Midbrain (tissue), 1 donor: ENCODE data around the gene DBF4B.
"Not testable (repeated sequence)": the region's sequence is repeated elsewhere in the genome, so short reads cannot be mapped to it uniquely, and the experiment has no call there.

ENCODE experiments used
- DNase-seq: peaks from one replicate; lab custom pipeline; 2025; lab: John Stamatoyannopoulos, UW

DBF4B gene

GRCh38 chr17:44708401-44709263 lies at the start of gene DBF4B:
Gene DBF4B, plus strand, starts transcription at chr17:44708665. Its CDS starts 156 bp downstream, at chr17:44708821.
- peak; percentile 85 for DNase-seq

DNA sequence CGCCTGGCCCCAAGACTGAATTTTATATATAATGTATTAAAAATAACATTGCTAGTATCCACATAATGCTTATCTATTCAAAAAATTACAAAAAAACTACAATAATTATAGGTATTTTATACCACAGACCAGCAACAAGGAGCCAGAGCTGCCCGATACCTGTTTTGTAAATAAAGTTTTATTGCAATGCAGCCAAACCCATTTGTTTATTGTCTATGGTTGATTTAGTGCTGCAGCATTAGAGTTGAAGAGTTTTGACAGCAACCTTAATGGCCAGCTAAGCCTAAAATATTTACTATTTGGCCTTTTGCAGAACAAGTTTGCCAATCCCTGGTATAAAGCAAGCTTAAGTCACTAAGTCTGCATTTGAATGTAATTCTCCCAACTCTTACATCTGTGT lies 46.6 kb upstream of the DBF4B start:
- no peak for DNase-seq

DNA sequence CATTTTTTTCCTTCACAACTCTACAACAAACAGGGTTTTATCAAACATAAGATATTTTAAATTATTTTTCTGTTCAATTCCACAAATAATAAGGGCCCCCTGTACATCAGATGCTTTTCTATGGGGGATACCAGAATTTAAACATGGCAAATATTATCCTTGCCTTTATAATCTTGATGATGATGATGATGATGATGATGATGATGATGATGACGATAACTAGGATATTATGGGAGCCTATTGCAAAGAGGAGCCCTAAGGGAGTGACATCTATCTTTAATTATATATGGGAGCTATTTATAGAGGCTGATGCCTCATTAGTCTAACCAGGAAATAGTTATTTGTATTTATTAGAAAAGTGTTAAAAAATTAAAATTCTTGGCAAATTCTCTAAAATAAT lies 45.4 kb upstream of the DBF4B start:
- DNase-seq, result no peak

DNA sequence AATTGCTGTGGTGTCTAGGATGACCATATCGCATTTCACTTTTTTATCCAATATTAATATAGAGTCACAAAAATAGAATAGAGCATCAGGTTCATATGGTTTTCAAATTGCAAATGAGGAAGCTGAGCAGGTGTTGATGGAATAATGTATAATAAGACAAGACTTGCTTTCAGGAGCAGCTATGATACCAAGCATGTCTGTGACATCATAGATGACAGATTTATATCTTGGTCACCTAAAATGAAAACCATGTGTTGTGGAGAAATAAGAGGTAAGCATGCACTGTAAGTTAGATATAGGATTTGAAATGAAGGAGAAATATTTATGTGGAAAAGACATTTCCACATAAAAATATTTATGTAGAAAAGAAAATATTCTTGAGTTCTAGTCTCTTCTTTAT lies 43.6 kb upstream of the DBF4B start:
- no peak for DNase-seq

- DNase-seq, result no peak
Measured at GRCh38 chr17:44666006-44666405, 42.5 kb upstream of the DBF4B start.

GRCh38 chr17:44672479-44673093 lies 35.9 kb upstream of the DBF4B start:
- DNase-seq, result no peak

GRCh38 chr17:44673893-44674292 lies 34.6 kb upstream of the DBF4B start:
- DNase-seq, result no peak

DNA sequence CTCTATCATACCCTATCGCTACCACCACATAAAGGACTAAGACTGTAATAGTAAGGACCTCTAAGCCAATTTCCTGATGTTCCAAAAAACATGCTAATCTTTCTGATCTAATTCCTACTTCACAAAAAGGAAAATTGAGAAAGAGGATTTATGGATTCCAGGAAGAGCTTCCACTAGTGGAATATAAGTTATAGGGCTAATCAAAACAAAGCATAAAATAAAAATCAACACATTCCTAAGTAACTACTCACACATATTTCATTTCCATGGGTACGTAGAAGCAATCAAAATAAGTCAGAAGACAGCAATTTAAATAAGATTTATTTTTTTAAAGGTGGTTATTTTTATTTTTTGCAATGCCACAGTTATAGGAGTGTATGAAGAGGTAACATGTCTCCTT lies 31.3 kb upstream of the DBF4B start:
- DNase-seq, result no peak

GRCh38 chr17:44683303-44683702 lies 25.2 kb upstream of the DBF4B start:
- not testable (repeated sequence) for DNase-seq

DNA sequence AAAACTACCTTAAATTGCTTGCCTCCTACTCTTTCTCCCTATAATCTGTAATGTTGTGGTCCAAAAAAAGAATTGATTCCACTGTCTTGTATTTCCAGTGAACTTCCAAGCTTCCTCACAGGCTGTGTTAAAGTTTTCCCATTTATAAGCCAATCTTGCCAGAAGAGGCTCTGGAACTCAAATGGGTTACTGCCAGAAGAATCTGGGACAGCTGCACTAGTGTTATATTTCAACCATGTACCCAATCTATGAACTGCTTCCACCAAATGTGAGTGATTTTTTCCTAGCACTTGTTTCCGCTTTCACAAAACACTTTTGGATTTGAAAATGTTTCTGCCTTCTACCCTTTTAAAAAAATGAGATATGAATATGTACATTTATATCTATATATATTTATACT lies 20.7 kb upstream of the DBF4B start:
- DNase-seq, result no peak

DNA sequence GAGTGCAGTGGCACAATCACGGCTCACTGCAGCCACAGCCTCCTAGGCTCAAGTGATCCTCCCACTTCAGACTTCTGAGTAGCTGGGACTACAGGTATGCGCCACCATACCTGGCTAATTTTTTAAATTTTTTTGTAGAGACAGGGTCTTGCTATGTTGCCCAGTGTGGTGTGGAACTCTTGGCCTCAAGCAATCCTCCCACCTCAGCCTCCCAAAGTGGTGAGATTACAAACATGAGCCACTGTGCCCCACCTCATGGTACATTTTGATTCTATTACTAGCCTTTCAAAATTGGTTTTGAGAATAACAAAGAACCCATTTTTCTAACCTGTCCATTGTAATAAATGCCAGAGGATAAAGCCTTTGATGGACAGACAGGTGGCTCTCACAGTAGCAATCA lies 20.3 kb upstream of the DBF4B start:
- DNase-seq, result no peak

GRCh38 chr17:44688675-44689476 lies 19.6 kb upstream of the DBF4B start:
- no peak for DNase-seq

- DNase-seq, result peak; percentile 87
Measured at GRCh38 chr17:44689477-44690217, 18.8 kb upstream of the DBF4B start, which contains the start of gene CCDC43. Gene CCDC43, minus strand, starts transcription at chr17:44689776. Its CDS starts 23 bp downstream, at chr17:44689753.

DNA sequence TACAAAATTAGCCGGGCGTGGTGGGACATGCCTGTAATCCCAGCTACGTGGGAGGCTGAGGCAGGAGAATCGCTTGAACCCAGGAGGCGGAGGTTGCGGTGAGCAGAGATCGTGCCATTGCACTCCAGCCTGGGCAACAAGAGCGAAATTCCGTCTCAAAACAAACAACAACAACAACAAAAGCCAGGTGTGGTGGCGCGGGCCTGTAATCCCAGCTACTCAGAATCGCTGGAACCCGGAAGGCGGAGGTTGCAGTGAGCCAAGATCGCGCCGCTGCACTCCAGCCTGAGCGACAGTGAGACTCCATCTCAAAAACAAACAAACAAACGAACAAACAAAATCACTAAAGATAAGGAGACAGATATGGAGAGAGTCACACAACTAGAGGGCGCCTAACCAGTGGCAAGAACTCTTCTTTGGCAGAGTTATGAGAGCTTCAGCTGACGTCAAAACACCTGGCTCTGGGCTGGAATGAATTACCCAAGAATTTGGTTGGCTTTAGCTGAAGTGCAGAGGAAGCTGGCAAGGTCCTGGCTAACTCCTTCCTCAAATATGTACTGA lies 17.6 kb upstream of the DBF4B start:
- not testable (repeated sequence) for DNase-seq

DNA sequence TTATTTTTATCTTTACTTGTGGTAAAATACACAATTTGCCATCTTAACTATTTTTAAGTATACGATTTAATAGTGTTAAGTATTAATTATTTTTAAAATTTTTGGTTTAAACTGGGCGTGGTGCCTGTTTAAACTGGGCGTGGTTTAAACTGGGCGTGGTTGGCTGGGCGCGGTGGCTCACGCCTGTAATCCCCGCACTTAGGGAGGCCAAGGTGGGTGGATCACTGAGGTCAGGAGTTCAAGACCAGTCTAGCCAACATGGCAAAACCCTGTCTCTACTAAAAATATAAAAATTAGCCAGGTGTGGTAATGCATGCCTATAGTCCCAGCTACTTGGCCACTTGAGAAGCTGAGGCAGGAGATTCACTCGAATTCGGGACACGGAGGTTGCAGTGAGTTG lies 14.9 kb upstream of the DBF4B start:
- DNase-seq, result no peak

DNA sequence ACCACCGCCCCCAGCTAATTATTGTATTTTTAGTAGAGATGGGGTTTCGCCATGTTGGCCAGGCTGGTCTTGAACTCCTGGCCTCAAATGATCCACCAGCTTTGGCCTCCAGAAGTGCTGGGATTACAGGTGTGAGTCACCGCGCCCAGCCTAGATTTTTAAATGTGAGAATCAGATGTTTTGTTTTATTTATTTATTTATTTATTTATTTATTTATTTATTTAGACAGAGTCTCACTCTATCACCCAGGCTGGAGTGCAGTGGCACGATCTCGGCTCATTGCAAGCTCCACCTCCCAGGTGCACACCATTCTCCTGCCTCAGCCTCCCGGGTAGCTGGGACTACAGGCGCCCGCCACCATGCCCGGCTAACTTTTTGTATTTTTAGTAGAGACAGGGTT lies 8.2 kb upstream of the DBF4B start:
- DNase-seq, result not testable (repeated sequence)

GRCh38 chr17:44707755-44708400 lies 587 bp upstream of the DBF4B start:
- no peak for DNase-seq

- no peak for DNase-seq
Measured at GRCh38 chr17:44719444-44719843, 11.0 kb downstream of the DBF4B start.

GRCh38 chr17:44722254-44722653 lies 13.8 kb downstream of the DBF4B start:
- no peak for DNase-seq

- DNase-seq, result not testable (repeated sequence)
Measured at GRCh38 chr17:44726121-44726520, 17.7 kb downstream of the DBF4B start.

DNA sequence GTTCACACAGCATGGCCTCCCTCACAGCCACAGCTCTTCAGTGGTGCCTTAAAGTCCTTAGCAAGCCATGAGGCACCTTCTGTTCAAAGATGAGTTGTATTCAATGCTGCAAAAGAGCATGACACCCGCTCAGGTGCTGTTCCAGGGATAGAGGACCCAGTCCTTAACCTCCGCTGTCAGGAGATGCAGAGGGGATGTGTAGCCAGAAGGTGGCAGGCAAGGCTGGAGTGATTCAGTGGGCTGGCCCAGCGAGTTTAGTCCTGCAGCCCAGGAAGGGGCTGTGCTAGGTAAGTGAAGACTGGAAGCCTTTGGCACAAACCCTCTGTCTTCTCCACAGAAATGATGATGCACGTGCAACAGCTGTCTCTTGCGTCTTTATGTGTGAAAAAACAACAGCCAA lies 25.3 kb downstream of the DBF4B start:
- DNase-seq, result no peak
